Fibroblast of peridontal ligament (primary cell): ENCODE results near the gene DDX25.

Experiments used
- DNase-seq: peaks from one replicate; pipeline ENCODE4 v3.0.0-alpha.2; 2010; ENCODE audit errors: extremely low read depth

DDX25 gene

GRCh38 chr11:125950696-125951651 lies 46.7 kb downstream of the DDX25 start:
- peak; percentile 18 for DNase-seq

GRCh38 chr11:125951731-125952130 lies 47.4 kb downstream of the DDX25 start:
- no peak for DNase-seq

- DNase-seq = no peak
Observed at GRCh38 chr11:125952559-125952958, 48.3 kb downstream of the DDX25 start.

GRCh38 chr11:125952973-125953372 lies 48.7 kb downstream of the DDX25 start:
- no peak for DNase-seq

GRCh38 chr11:125953401-125953935 lies 49.2 kb downstream of the DDX25 start:
- no peak for DNase-seq

GRCh38 chr11:125954123-125954944 lies 50.0 kb downstream of the DDX25 start:
- no peak for DNase-seq

GRCh38 chr11:125954945-125955640 lies 50.8 kb downstream of the DDX25 start:
- no peak for DNase-seq

- DNase-seq = no peak
Observed at GRCh38 chr11:125955856-125956255, 51.5 kb downstream of the DDX25 start.

GRCh38 chr11:125956391-125957134 lies 52.3 kb downstream of the DDX25 start:
- DNase-seq = no peak

GRCh38 chr11:125957618-125958332 lies 53.5 kb downstream of the DDX25 start:
- no peak for DNase-seq

GRCh38 chr11:125958872-125959400 lies 54.6 kb downstream of the DDX25 start:
- no peak for DNase-seq

- DNase-seq = no peak
Observed at GRCh38 chr11:125959511-125959910, 55.2 kb downstream of the DDX25 start.

GRCh38 chr11:125959931-125960330 lies 55.6 kb downstream of the DDX25 start:
- no peak for DNase-seq

GRCh38 chr11:125960771-125961170 lies 56.5 kb downstream of the DDX25 start:
- no peak for DNase-seq

- DNase-seq = no peak
Observed at GRCh38 chr11:125967515-125967914, 63.2 kb downstream of the DDX25 start.

- DNase-seq = no peak
Observed at GRCh38 chr11:125968354-125968753, 64.0 kb downstream of the DDX25 start.

- DNase-seq = no peak
Observed at GRCh38 chr11:125971618-125972017, 67.3 kb downstream of the DDX25 start.

GRCh38 chr11:125974284-125974683 lies 70.0 kb downstream of the DDX25 start:
- DNase-seq = no peak

- DNase-seq = no peak
Observed at GRCh38 chr11:125975634-125976033, 71.3 kb downstream of the DDX25 start.

GRCh38 chr11:125976156-125976555 lies 71.8 kb downstream of the DDX25 start:
- no peak for DNase-seq
